HepG2 (cell line): ENCODE results near the gene PLN. TPM values are rescaled to one million over a fixed set of nuclear protein-coding genes. Genes with fewer than 3 reads are reported as not detected.

Experiments used
- ATAC-seq: fragments of 200-7000 bp; cut with Tn5 transposase; 3 replicates; pipeline ENCODE4 v1.9.1; 2020; ENCODE audit warnings: mild to moderate bottlenecking, moderate library complexity
- BruUV-seq: library from RNA; stranded (reverse); fragments of 400-500 nt; replicated peaks from 2 replicates; lab custom pipeline; 2021; lab: Mats Ljungman, UMichigan
- CTCF ChIA-PET: fragments of 300-600 bp; formaldehyde crosslinking; extraction: SDS; loops from one replicate; lab custom pipeline; 2021; ENCODE audit warnings: low total read pairs, inconsistent platforms, low intra/inter-chr PET ratio; lab: Yijun Ruan, JAX
- POLR2A ChIA-PET: fragments of 350-600 bp; sonication (Branson Sonifier 250); formaldehyde crosslinking; loops from one replicate; lab custom pipeline; 2020; ENCODE audit warnings: antibody characterized with exemption, inconsistent platforms; lab: Yijun Ruan, JAX
- DNase-seq: peaks from one replicate; pipeline ENCODE4 v3.0.0-alpha.2; 2015; ENCODE audit warnings: low spot score
- FAIRE-seq: peaks from 3 replicates; lab custom pipeline; 2011; peaks lifted over from hg19 to GRCh38; lab: Jason Lieb, UNC
- H2AFZ ChIP-seq: one replicate; pipeline ENCODE4 v1.6.1; 2011; ENCODE audit warnings: low read length, inconsistent platforms
- H3K27ac ChIP-seq: fragments of 300-600 bp; 3 replicates; pipeline ENCODE4 v1.8.0; 2011; ENCODE audit warnings: mixed run types, mild to moderate bottlenecking, mixed read lengths, low read length, inconsistent platforms; ENCODE audit not compliant: insufficient read depth; ENCODE audit errors: extremely low read length
- H3K27me3 ChIP-seq, 2 experiments: fragments of 200-600 bp in 1 of 2; 2 replicates in 1 of 2; 3 replicates in 1 of 2; pipeline versions ENCODE4 v1.6.0 to v1.8.0; 2011; ENCODE audit warnings: low read length in 2 of 2, mild to moderate bottlenecking in 2 of 2, moderate library complexity in 2 of 2, inconsistent platforms in 1 of 2; ENCODE audit not compliant: insufficient read depth in 2 of 2, control insufficient read depth in 1 of 2
- H3K36me3 ChIP-seq, 2 experiments: fragments of 200-600 bp in 1 of 2; replicated peaks in 1 of 2; 2 replicates in 1 of 2; 3 replicates in 1 of 2; pipeline versions ENCODE4 v1.5.1 to v1.8.0; 2011; ENCODE audit warnings: low read length in 2 of 2, inconsistent platforms in 1 of 2; ENCODE audit not compliant: insufficient read depth in 2 of 2, control insufficient read depth in 1 of 2
- H3K4me1 ChIP-seq: 2 replicates; pipeline ENCODE4 v1.5.1; 2012; ENCODE audit warnings: low read length, inconsistent platforms; ENCODE audit not compliant: insufficient read depth
- H3K4me2 ChIP-seq: 2 replicates; pipeline ENCODE4 v1.6.0; 2011; ENCODE audit warnings: low read depth, low read length, inconsistent platforms
- H3K4me3 ChIP-seq, 3 experiments: fragments of 200-600 bp in 1 of 3; sonication (generic), shearing (Covaris generic) in 1 of 3; replicated peaks in 1 of 3; 2 replicates each; pipeline ENCODE4 v1.5.1; 2011 to 2016; ENCODE audit warnings: low read length in 3 of 3, inconsistent platforms in 2 of 3, low read depth in 2 of 3, mild to moderate bottlenecking in 2 of 3, control low read depth in 1 of 3, mixed read lengths in 1 of 3; ENCODE audit not compliant: insufficient read depth in 1 of 3
- H3K79me2 ChIP-seq: one replicate; pipeline ENCODE4 v1.6.1; 2011; ENCODE audit warnings: low read length, inconsistent platforms; ENCODE audit not compliant: insufficient read depth
- H3K9ac ChIP-seq: 2 replicates; pipeline ENCODE4 v1.6.0; 2011; ENCODE audit warnings: mild to moderate bottlenecking, low read depth, low read length, inconsistent platforms; ENCODE audit not compliant: insufficient read depth
- H3K9me3 ChIP-seq: 2 replicates; pipeline ENCODE4 v1.5.1; 2012; ENCODE audit warnings: mild to moderate bottlenecking, low read length
- H4K20me1 ChIP-seq: 2 replicates; pipeline ENCODE4 v1.6.0; 2011; ENCODE audit warnings: inconsistent platforms, mild to moderate bottlenecking, low read length, moderate library complexity; ENCODE audit not compliant: insufficient read depth
- CHD2 ChIP-seq: IDR thresholded peaks from 2 replicates; pipeline ENCODE4 v1.6.1; 2011; ENCODE audit warnings: low read depth, low read length, improper control_type of control experiment
- HCFC1 ChIP-seq: fragments of 150-350 bp; IDR thresholded peaks from 2 replicates; pipeline ENCODE4 v1.6.1; 2014; ENCODE audit warnings: low read depth, low read length
- LCORL ChIP-seq, 2 experiments: fragments of 450-650 bp in 1 of 2; sonication (generic) in 1 of 2; formaldehyde crosslinking in 1 of 2; IDR thresholded peaks; 2 replicates each; pipeline versions ENCODE4 v1.5.0 to v1.6.1; 2017 to 2020; ENCODE audit warnings: antibody characterized with exemption in 1 of 2, missing genetic modification reagents in 1 of 2
- NFE2L1 ChIP-seq: sonication (generic); formaldehyde crosslinking; IDR thresholded peaks from 2 replicates; pipeline ENCODE4 v1.4.0; 2020; ENCODE audit warnings: missing genetic modification reagents, mild to moderate bottlenecking, borderline replicate concordance
- TRIM24 ChIP-seq: sonication (generic); formaldehyde crosslinking; IDR thresholded peaks from 2 replicates; pipeline ENCODE4 v1.8.0; 2022; ENCODE audit warnings: mild to moderate bottlenecking, missing genetic modification reagents
- ZNF263 ChIP-seq: sonication (generic); formaldehyde crosslinking; IDR thresholded peaks from 2 replicates; pipeline ENCODE4 v1.4.0; 2020; ENCODE audit warnings: missing genetic modification reagents
- WGBS: methylation state at CpG from one replicate; pipeline ENCODE4 v1.1.6; 2017; ENCODE audit warnings: low lambda C conversion rate; 5-methylcytosine and 5-hydroxymethylcytosine counted together
- in situ Hi-C: cut with HindIII; loops from 2 replicates; pipeline ENCODE4 v1.10.0; 2017; ENCODE audit warnings: low pct_unique_long_range_greater_than_20kb; ENCODE audit not compliant: extremely low pct_ligation_motif_present
- intact Hi-C: fragments of 100-400 bp; cut with micrococcal nuclease; formaldehyde crosslinking; loops from one replicate; pipeline ENCODE4 v1.10.0; 2022; ENCODE audit not compliant: unreplicated experiment
- polyA plus RNA-seq, 8 experiments: library from polyadenylated mRNA; depleted of rRNA in 3 of 8; stranded (reverse) in 7 of 8; unstranded in 1 of 8; fragments of >200 nt; fragmentation: Illumina TruSeq in 4 of 8; extraction: Trizol in 4 of 8; gene quantifications; 2 replicates each; pipeline versions ENCODE4 v1.2.1 to v1.2.3, GENCODE V29; 2011 to 2016; ENCODE audit warnings: low read depth in 4 of 8, missing spikeins in 1 of 8, mixed read lengths in 1 of 8; ENCODE audit not compliant: insufficient read depth in 1 of 8
- total RNA-seq, 5 experiments: library from RNA; depleted of rRNA; stranded (reverse); fragments of >200 nt; fragmentation: Illumina TruSeq; extraction: Trizol; gene quantifications; 2 replicates each; pipeline ENCODE4 v1.2.3, GENCODE V29; 2016; ENCODE audit warnings: low read depth in 1 of 5
- TF ChIP-seq, protein P1 (sequence below): sonication (generic); formaldehyde crosslinking; IDR thresholded peaks from 2 replicates; pipeline ENCODE4 v1.4.0; 2020; ENCODE audit warnings: missing genetic modification reagents, mild to moderate bottlenecking, borderline replicate concordance

Gene PLN
- total and polyA plus RNA-seq, 2 of the 13 experiments (the other 11 are each of a cell fraction or from before 2014, with no cell fraction given): not detected

DNA sequence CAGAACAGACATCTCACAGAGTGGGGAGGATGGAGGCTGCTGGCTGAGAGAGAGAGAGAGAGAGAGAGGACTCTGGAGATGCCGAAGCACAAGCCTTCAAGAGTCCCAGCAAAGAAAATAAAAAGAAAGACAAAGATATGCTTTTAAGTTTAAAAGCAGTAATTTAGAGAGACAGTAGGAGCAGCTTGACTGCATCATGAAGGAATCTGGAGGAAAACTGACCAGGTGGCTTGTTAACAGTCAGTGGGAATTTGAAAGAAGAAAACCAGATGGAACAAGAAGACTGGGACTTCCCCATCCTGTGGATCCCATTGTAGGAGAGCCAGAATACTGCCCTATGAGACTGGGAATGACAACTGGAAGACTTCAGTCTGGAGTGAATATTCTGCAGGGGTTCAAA is 46.3 kb upstream of the PLN start (continued):
- TF ChIP-seq HCFC1: no peak
- no peak for TF ChIP-seq ZNF263
- TF ChIP-seq NFE2L1: no peak
- no peak for TF ChIP-seq CHD2
- TF ChIP-seq, protein P1, sequence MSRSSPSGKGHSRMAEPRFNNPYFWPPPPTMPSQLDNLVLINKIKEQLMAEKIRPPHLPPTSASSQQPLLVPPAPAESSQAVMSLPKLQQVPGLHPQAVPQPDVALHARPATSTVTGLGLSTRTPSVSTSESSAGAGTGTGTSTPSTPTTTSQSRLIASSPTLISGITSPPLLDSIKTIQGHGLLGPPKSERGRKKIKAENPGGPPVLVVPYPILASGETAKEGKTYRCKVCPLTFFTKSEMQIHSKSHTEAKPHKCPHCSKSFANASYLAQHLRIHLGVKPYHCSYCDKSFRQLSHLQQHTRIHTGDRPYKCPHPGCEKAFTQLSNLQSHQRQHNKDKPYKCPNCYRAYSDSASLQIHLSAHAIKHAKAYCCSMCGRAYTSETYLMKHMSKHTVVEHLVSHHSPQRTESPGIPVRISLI (CRISPR knock-in tag): no peak

DNA sequence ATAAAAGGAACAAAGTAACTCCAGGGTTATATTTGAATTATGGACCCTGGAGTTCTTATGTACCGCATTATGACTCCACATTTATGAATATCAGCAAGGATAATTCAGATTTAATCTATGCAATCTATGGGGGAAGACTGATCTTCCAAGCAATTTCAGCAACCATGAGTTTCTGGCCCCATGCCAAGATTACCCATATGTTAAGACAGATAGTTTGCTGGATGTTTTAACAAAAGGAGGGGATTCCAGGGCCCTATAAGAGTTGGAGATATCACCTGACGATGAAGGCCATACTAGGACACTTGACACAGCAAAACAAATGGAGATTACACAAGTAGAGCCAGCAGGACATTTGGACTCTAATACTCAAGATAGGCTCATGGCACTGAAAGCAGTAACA is 45.9 kb upstream of the PLN start:
- in situ Hi-C loops: no loop called here
- Histone ChIP-seq H3K36me3 (no peaks in the 10 kb centered on the region), H3K4me3 (no peak overlapping the region), H3K27me3 (no peaks in the 10 kb centered on the region), H4K20me1 (no peaks in the 10 kb centered on the region), H3K27ac (no peak overlapping the region), H2AFZ (no peak overlapping the region), H3K4me2 (no peak overlapping the region), H3K79me2 (no peaks in the 10 kb centered on the region), H3K9me3 (no peaks in the 10 kb centered on the region), H3K4me1 (no peaks in the 10 kb centered on the region), H3K9ac (no peak overlapping the region)
- no TSS peak for BruUV-seq
- TF ChIP-seq LCORL (IDR thresholded peaks at IDR 0.05) (peak; percentile 64), LCORL (CRISPR knock-in tag; IDR thresholded peaks at IDR 0.05) (no peak), TRIM24 (no peak)
- ATAC-seq (no peak), FAIRE-seq (no peak), DNase-seq (no peak)
- intact Hi-C loops: no loop called here
- POLR2A ChIA-PET: no interaction called here
- 33% methylated on average over 2 of the region's 2 CpGs for WGBS
- CTCF ChIA-PET: no interaction called here
